GM12878 (cell line): ENCODE data around the gene TSHZ2. TPM values are rescaled to one million over a fixed set of nuclear protein-coding genes. Genes with fewer than 3 reads are reported as not detected.

Experiments
- ATAC-seq: fragments of 200-7000 bp; cut with Tn5 transposase; 3 replicates; pipeline ENCODE4 v1.9.1; 2020; ENCODE audit warnings: mild to moderate bottlenecking, moderate library complexity
- BruUV-seq: library from RNA; stranded (reverse); fragments of 400-500 nt; replicated peaks from 2 replicates; lab custom pipeline; 2021; lab: Mats Ljungman, UMichigan
- CTCF ChIA-PET: fragments of 300-600 bp; sonication (Branson Sonifier 250); formaldehyde crosslinking; extraction: SDS; loops from one replicate; lab custom pipeline; 2021; ENCODE audit warnings: inconsistent platforms; lab: Yijun Ruan, JAX
- POLR2A ChIA-PET: fragments of 350-600 bp; formaldehyde crosslinking; extraction: SDS; loops from one replicate; lab custom pipeline; 2021; ENCODE audit warnings: inconsistent platforms; lab: Charles Lee
- RAD21 ChIA-PET: fragments of 300-600 bp; sonication (Branson Sonifier 250); formaldehyde crosslinking; loops from one replicate; lab custom pipeline; 2023; ENCODE audit warnings: antibody characterized with exemption; ENCODE audit not compliant: unreplicated experiment; lab: Charles Lee
- SMC1A ChIA-PET: fragments of 300-600 bp; sonication (Branson Sonifier 250); formaldehyde crosslinking; loops from one replicate; lab custom pipeline; 2023; ENCODE audit not compliant: unreplicated experiment, uncharacterized antibody; lab: Charles Lee
- DNase-seq: peaks from one replicate; pipeline ENCODE4 v3.0.0-alpha.2; 2011; ENCODE audit warnings: low read depth, low spot score
- FAIRE-seq: peaks from 3 replicates; lab custom pipeline; 2011; peaks lifted over from hg19 to GRCh38; lab: Jason Lieb, UNC
- H2AFZ ChIP-seq: 2 replicates; pipeline ENCODE4 v1.6.0; 2011; ENCODE audit warnings: low read depth, low read length, control low read depth; ENCODE audit not compliant: control insufficient read depth
- H3K27ac ChIP-seq: 2 replicates; pipeline ENCODE4 v1.5.1; 2011; ENCODE audit warnings: control low read depth; ENCODE audit not compliant: control insufficient read depth, insufficient read depth
- H3K27me3 ChIP-seq, 2 experiments: replicated peaks in 1 of 2; 2 replicates each; pipeline versions ENCODE4 v1.6.0 to v1.6.1; 2011; ENCODE audit warnings: low read length in 1 of 2; ENCODE audit not compliant: control insufficient read depth in 2 of 2, insufficient read depth in 2 of 2
- H3K36me3 ChIP-seq, 2 experiments: 2 replicates each; pipeline ENCODE4 v1.5.1; 2011; ENCODE audit warnings: low read length in 1 of 2; ENCODE audit not compliant: control insufficient read depth in 2 of 2, insufficient read depth in 2 of 2
- H3K4me1 ChIP-seq: 2 replicates; pipeline ENCODE4 v1.6.1; 2011; ENCODE audit warnings: mild to moderate bottlenecking, low read length, moderate library complexity, mixed read lengths; ENCODE audit not compliant: control insufficient read depth, insufficient read depth
- H3K4me2 ChIP-seq: 2 replicates; pipeline ENCODE4 v1.6.0; 2011; ENCODE audit warnings: control low read depth; ENCODE audit not compliant: control insufficient read depth, insufficient read depth
- H3K4me3 ChIP-seq: fragments of 200-600 bp; sonication (generic); 2 replicates; pipeline ENCODE4 v1.5.1; 2016
- H3K79me2 ChIP-seq: 2 replicates; pipeline ENCODE4 v1.6.0; 2011; ENCODE audit warnings: low read length; ENCODE audit not compliant: control insufficient read depth, insufficient read depth
- H3K9ac ChIP-seq: 2 replicates; pipeline ENCODE4 v1.8.0; 2011; ENCODE audit warnings: low read length, control low read depth, mixed read lengths; ENCODE audit not compliant: control insufficient read depth, insufficient read depth
- H3K9me3 ChIP-seq: replicated peaks from 3 replicates; pipeline ENCODE4 v1.5.1; 2011; ENCODE audit warnings: mild to moderate bottlenecking, low read length; ENCODE audit not compliant: control insufficient read depth, insufficient read depth
- H4K20me1 ChIP-seq: 2 replicates; pipeline ENCODE4 v1.6.0; 2011; ENCODE audit not compliant: control insufficient read depth, insufficient read depth
- CHD4 ChIP-seq: fragments of 200-600 bp; sonication (generic); IDR thresholded peaks from 2 replicates; pipeline ENCODE4 v1.6.1; 2016; ENCODE audit warnings: mild to moderate bottlenecking
- EP300 ChIP-seq, 2 experiments: fragments of 150-350 bp in 1 of 2; IDR thresholded peaks; 2 replicates each; pipeline ENCODE4 v1.6.1; 2011 to 2012; ENCODE audit warnings: low read depth in 2 of 2, low read length in 2 of 2, borderline replicate concordance in 1 of 2, improper control_type of control experiment in 1 of 2, inconsistent platforms in 1 of 2; ENCODE audit not compliant: control insufficient read depth in 1 of 2
- FOXK2 ChIP-seq: fragments of 450-650 bp; IDR thresholded peaks from 2 replicates; pipeline ENCODE4 v1.6.1; 2017; ENCODE audit warnings: mild to moderate bottlenecking, moderate library complexity
- KLF5 ChIP-seq: fragments of 450-650 bp; IDR thresholded peaks from 2 replicates; pipeline ENCODE4 v1.6.1; 2014; ENCODE audit warnings: mild to moderate bottlenecking; ENCODE audit not compliant: partially characterized antibody
- NR2C1 ChIP-seq: fragments of 450-650 bp; IDR thresholded peaks from 2 replicates; pipeline ENCODE4 v1.6.1; 2017; ENCODE audit warnings: antibody characterized with exemption, mild to moderate bottlenecking, moderate library complexity
- NR2C2 ChIP-seq: IDR thresholded peaks from 2 replicates; pipeline ENCODE4 v1.6.1; 2011; ENCODE audit warnings: borderline replicate concordance, low read depth; ENCODE audit not compliant: control insufficient read depth, insufficient read length
- ZNF207 ChIP-seq: fragments of 450-650 bp; IDR thresholded peaks from 2 replicates; pipeline ENCODE4 v1.6.1; 2014; ENCODE audit warnings: antibody characterized with exemption, mild to moderate bottlenecking, borderline replicate concordance
- WGBS: methylation state at CpG from one replicate; pipeline ENCODE4 v1.1.6; 2016; ENCODE audit warnings: low lambda C conversion rate; ENCODE audit not compliant: insufficient replicate concordance, insufficient coverage; ENCODE audit errors: missing lambda C conversion rate; 5-methylcytosine and 5-hydroxymethylcytosine counted together
- in situ Hi-C: fragments of 300-500 bp; cut with MboI; formaldehyde crosslinking; loops from 9 replicates; pipeline ENCODE4 v1.14.3; 2018; ENCODE audit warnings: mixed read lengths
- intact Hi-C: fragments of 100-400 bp; cut with micrococcal nuclease; formaldehyde crosslinking; loops from one replicate; pipeline ENCODE4 v1.14.2; 2022; ENCODE audit not compliant: unreplicated experiment
- polyA plus RNA-seq, 11 experiments: library from polyadenylated mRNA; depleted of rRNA in 4 of 11; unstranded in 6 of 11; stranded (reverse) in 5 of 11; fragments of >200 nt; fragmentation: Nextera tagmentation in 4 of 11; fragmentation: Illumina TruSeq in 1 of 11; extraction: Ambion mirVana in 4 of 11; extraction: Trizol in 1 of 11; gene quantifications; 1 replicate in 1 of 11; 2 replicates in 10 of 11; pipeline versions ENCODE4 v1.2.1 to v1.2.3, GENCODE V29; 2011 to 2016; ENCODE audit warnings: inconsistent platforms in 2 of 11, missing spikeins in 2 of 11, low read depth in 1 of 11
- total RNA-seq, 4 experiments: library from RNA; depleted of rRNA in 3 of 4; stranded (reverse); fragments of >200 nt in 3 of 4; fragmentation: Illumina TruSeq in 1 of 4; extraction: Trizol in 1 of 4; gene quantifications; 2 replicates each; pipeline versions ENCODE4 v1.2.1 to v1.2.3, GENCODE V29; 2013 to 2021

The TSHZ2 gene
- total and polyA plus RNA-seq, 10 of the 15 experiments (the other 5 are each of a cell fraction or from before 2014, with no cell fraction given): 0.01 to 0.86 (median 0.13) TPM; not detected in 2

DNA sequence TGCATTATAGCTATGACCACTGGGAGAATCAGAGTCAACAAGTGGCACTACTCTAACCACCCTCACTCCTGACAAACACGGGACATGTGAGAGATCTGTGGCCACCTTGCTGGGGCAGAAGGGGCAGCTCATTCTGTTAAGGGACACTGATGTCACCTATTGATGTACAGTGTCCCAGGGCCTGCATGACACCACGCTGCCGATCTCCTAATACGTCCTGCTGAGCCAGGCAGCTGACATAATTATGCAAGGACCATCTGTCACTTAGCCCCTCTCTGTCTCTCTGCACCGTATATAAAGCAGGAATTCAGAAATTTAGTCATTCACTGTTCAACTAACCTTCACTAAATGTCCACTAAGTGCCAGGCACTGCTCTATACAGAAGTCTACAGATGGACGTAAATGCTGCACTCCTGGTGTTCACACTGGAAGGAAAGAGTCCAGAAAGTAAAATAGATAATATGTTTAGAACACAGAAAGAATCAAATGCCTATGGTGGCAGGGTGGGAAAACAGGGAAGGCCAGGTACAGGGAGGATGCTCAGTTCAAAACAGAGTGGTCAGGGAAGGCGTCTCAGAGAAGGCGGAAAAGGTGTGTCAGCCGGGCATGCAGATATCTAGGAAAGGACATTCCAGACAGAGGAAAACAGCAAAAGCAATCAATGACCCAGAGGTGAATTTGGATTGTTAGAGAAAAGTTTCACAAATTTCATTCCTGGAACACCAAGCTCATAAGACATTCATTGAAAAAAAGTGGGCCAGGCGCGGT lies 447.7 kb downstream of the TSHZ2 start:
- ChIA-PET POLR2A (interaction anchor here (0.6 kb wide), 1 partner anchor 243 kb away, joined by 4 read pairs; no protein-coding TSS in a partner anchor), SMC1A (no interaction called here), RAD21 (no interaction called here), CTCF (interaction anchor here (1.2 kb wide), 1 partner anchor 538 kb away, joined by 3 read pairs; no protein-coding TSS in a partner anchor)
- FAIRE-seq (no peak), DNase-seq (no peak), ATAC-seq (no peak)
- no peak overlapping the region for H3K9ac ChIP-seq
- BruUV-seq: no TSS peak
- no peak overlapping the region for H3K4me2 ChIP-seq
- no peaks in the 10 kb centered on the region for H3K9me3 ChIP-seq
- no peak overlapping the region for H3K27ac ChIP-seq
- 71% methylated on average over 11 of the region's 11 CpGs for WGBS
- no peaks in the 10 kb centered on the region for H3K4me1 ChIP-seq
- H3K36me3 ChIP-seq: no peaks in the 10 kb centered on the region
- H4K20me1 ChIP-seq: no peaks in the 10 kb centered on the region
- H2AFZ ChIP-seq: no peak overlapping the region
- in situ Hi-C loops: loop anchor here (10.0 kb wide), 2 partner anchors 355 to 645 kb away; no protein-coding TSS in a partner anchor
- no peak overlapping the region for H3K4me3 ChIP-seq
- no peaks in the 10 kb centered on the region; a peak in 1 of 4 replicates for H3K27me3 ChIP-seq
- TF ChIP-seq EP300 (IDR thresholded peaks at IDR 0.05; ENCODE audit: borderline replicate concordance in 1 of 2, control insufficient read depth in 1 of 2, low read depth in 2 of 2, low read length in 2 of 2): no peak
- TF ChIP-seq KLF5: no peak
- no peak for TF ChIP-seq FOXK2
- no peak for TF ChIP-seq CHD4
- TF ChIP-seq ZNF207: no peak
- no peak for TF ChIP-seq NR2C2
- no peak for TF ChIP-seq NR2C1
- H3K79me2 ChIP-seq: no peaks in the 10 kb centered on the region
- intact Hi-C loops: loop anchor here (10.0 kb wide), 1 partner anchor 775 kb away; no protein-coding TSS in a partner anchor
